NCI-H748 (cell line): ENCODE results near the gene CDK9.
"Not testable (repeated sequence)": the region's sequence is repeated elsewhere in the genome, so short reads cannot be mapped to it uniquely, and the experiment has no call there.

ENCODE experiments used
- DNase-seq: peaks from one replicate; lab custom pipeline; 2025; ENCODE audit not compliant: unreplicated experiment; lab: John Stamatoyannopoulos, UW

CDK9 gene

DNA sequence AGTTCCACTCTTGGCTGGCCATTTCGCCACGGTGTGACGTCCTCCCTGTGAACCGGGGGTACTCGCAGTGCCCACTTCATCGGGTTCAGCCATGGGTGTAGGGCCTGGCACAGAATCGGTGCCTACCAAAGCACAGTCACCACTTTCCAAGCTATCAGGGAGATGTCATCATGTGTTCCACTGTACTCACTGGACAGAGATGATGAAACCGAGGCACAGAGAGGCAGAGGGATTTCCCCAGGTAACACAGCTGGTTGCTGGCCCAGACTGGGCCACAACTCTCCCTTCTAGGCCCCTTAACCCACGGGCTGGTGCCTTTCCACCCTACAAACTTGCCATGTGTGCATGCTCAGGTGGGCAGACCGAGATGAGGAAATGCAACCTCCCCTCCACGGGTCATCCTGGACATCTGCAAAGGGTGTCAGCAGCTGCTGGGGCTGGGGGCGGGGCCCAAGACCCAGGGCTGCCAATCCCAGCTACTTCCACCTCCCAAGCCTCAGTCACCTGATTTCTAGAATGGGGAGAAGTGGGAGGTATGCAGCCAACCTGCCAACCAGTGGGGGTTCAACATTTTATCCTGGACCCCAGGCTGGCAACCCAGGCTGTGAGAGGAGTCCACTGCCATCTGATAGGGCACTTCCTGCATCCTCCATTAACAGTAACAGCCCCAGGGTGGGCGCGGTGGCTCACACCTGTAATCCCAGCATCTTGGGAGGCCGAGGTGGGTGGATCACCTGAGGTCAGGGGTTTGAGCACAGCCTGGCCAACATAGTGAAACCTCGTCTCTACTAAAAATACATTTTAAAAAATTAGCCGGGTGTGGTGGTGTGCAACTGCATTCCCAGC, 6.5 kb upstream of the CDK9 start:
- DNase-seq = no peak

DNA sequence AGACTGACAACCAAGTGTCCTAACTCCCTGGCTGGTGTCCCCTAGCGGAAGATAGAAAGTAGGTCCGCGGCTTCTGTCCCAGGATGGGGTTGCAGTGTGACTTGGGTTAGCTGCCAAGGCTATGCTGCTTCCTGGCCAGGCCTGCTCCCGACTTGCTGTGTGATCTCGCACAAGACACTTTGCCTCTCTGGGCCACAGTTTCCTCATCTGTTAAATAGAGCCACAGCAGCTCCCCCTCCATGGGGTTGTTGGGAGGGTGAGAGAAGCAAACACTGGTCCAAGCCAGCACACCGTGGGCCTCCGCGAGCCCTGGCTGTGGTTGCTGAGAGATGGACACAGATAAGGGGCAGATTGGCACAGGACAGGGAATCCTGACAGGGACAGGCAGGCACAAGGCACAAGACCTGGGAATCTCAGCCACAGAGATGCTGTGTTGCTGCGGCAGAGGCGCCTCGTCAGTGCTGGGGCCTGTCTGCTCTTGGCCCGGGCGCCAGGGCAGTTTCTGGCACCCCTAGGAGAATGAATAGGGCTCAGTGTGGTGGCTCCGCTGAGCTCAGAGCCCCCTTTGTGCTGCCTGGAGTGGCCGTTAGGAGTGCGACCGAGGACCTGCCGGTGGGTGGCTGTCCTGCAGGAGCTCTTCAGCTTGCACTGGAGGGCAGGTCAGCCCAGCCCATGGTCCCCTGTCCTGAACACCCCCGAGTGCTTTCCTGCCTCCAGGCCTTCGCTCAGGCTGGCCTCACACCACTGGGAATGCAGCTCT, 5.5 kb upstream of the CDK9 start:
- DNase-seq = no peak

DNA sequence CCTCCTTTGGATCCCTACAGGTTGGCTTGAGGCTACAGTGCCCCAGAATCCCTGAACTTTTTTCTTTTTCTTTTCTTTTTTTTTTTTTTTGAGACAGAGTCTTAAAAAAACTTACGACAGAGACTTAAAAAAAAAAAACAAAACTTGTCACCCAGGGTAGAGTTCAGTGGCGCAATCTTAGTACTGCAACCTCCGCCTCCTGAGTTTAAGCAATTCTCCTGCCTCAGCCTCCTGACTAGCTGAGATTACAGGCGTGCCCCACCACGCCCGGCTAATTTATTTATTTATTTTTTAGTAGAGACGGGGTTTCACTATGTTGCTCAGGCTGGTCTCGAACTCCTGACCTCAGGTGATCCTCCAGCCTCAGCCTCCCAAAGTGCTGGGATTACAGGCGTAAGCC, 4.9 kb upstream of the CDK9 start:
- not testable (repeated sequence) for DNase-seq

DNA sequence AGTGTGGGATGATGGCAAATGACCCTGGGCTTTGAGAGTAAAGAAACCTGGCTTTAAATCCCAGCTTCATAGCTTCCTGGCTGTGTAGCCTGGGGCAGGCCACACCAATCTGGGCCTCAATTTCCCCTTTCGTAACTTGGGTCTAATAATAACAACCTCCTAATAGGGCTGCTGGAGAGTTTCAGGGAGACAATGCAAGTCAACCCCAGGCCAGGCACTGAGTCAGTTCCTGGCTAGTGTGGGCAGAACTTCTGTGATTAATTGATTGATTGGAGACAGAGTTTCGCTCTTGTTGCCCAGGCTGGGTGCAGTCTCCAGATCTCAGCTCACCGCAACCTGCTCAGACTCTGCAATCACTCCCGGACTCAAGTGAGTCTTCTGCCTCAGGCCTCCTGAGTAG, 4.0 kb upstream of the CDK9 start:
- no peak for DNase-seq

DNA sequence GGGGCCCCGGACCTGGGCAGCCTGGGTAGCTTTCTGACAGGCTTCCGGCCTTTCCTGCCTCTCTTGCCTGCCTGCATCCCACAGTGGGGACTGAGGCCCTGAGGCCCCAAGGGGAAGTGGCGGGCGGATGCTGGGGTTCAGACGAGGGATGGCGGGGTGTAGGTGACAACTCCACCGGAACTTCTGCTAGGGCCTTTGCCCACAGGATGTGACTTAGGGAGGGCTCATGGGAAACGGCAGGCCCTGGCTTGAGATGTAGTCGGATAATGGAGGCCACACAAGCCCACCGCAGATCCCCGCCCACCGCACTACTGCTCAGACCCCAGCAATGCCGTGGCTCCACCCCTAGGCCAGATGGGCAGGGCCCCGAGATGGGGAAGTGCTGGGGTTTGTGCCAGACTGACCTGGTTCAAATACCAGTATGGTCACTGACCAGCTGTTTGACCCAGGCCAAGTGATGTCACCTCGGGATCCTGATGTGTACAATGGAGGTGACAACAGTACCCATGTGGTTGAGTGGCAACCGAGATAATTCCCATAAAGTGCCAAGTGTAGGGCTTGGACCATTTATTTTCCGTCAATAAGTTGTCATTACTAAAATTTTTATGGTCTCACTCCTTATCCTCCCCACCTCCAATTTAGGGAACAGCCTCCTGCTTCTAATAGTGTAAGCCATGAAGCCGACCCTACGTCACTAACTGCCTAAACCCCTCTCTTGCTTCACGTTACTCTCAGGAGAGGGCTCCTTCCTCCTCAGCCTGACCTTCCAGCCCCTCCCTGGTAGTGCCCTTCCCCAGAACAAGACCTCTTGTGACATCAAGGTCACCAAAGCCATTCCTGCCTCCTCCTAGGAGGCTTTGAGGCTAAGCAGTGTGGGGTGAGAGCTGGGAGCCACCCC, 2.5 kb upstream of the CDK9 start:
- DNase-seq = no peak

DNA sequence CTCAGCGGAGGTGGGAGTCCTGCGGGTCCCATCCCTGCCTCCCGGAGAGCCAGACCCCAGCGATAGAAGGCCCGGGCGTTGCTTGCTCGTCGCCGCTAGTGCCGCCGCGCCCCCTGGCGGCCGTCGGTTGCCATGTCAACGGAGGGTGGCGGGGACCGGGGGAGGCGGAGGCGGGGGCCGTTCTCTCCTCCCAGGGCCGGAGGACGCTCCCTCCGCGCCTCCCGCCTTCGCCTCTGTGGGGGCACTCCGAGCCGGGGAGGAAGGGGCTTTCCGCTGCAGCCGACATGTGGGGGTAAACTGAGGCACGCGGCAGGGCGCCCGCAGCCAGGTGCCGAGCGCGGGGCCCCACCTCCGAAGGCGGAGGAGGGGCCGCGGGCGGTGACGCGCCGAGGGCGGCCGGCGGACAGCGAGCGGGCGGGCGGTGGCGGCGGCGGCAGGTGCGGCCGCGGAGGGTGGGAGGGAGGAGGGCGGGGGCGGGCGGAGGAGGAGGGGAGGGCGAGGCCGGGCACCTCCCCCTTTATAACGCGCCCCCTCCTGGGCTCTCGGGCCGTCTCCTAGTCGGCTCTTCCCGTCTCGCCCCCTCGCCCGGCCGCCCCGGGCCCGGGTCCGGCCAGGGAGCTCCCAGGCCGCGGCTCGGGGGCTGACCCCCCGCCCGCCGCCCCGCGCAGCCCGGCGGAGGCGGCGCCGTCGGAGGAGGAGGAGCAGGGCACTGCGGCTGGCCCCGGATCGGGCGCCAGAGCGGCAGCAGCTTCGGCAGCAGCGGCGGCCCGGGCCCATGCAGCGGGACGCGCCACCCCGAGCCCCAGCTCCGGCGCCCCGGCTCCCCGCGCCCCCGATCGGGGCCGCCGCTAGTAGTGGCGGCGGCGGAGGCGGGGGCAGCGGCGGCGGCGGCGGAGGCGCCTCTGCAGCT, 556 bp upstream of the CDK9 start:
- DNase-seq = peak; percentile 89

DNA sequence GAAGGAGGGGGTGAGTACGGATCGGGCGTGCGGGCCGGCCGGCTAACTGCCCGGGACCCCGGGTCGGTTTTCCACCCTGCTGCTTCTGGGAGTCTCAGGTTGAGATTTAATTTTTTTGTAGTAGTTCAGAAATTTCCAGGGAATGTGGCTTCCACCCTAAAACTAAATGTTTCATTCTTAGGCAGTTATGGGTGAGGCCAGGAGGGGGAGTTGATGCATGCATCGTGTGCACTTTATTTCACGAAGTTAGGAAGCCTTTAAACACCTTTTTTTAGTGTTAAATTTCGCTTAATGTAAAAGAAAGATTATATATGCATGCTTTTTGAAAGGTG, 905 bp downstream of the CDK9 start:
- no peak for DNase-seq

DNA sequence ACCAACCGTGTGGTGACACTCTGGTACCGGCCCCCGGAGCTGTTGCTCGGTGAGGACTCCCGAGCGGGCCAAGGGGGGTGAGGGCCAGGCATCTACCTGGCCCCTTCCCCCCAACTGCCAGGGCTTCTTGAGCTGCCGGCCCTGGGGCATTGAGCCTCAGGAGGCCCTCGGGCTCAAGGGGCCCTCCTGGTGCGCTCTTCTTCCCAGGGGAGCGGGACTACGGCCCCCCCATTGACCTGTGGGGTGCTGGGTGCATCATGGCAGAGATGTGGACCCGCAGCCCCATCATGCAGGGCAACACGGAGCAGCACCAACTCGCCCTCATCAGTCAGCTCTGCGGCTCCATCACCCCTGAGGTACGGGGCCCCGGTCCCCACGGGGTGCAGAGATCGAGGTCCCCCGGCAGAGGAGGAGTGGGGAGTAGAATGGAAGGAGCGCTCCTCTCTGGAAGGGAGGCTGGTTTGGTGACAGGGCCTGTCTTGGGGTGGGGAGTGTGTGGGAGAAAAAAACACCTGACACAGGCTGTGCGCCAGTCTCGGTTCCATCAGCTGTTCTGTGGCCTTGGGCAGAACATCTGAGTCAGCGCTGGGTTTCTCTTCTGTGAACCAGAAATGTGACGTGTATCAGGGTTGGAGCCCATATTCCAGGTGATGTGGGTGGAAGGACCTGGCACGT, 2.6 kb downstream of the CDK9 start:
- DNase-seq = no peak

DNA sequence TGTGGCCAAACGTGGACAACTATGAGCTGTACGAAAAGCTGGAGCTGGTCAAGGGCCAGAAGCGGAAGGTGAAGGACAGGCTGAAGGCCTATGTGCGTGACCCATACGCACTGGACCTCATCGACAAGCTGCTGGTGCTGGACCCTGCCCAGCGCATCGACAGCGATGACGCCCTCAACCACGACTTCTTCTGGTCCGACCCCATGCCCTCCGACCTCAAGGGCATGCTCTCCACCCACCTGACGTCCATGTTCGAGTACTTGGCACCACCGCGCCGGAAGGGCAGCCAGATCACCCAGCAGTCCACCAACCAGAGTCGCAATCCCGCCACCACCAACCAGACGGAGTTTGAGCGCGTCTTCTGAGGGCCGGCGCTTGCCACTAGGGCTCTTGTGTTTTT, 3.3 kb downstream of the CDK9 start:
- no peak for DNase-seq

DNA sequence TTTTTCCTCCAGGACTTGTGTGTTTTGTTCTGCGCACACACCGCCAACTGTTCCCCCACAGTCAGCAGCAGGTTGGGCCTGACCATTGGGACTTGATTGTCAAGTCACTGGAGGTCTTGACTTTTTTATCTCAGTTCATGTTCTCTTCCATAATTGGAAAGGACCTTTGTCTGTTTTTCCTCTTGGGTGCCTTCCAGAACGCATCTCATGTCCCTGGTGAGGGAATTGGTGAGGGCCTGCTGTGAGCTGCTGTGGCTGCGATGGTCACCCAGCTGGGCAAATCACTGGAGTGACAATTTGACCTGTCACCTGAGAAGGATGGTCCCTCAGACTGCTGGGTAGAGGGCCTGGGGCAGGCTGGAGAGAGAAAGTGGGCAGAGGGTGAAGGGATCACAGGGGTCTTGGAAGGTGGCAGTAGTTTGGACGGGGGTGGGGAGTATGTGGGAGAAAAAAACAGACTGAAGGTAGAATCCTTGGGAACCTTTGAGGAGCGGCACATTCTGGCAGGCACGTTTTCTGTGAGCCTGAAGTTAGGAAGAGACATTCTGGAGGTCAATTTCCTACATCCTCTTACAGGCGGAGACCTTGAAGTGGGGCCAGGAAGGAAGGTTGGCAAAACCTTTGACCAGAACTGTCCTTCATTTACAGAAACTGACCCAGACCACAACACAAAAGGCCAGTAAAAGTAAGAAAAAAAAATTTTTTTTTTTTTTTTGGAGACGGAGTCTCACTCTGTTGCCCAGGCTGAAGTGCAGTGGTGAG, 4.4 kb downstream of the CDK9 start:
- no peak for DNase-seq

DNA sequence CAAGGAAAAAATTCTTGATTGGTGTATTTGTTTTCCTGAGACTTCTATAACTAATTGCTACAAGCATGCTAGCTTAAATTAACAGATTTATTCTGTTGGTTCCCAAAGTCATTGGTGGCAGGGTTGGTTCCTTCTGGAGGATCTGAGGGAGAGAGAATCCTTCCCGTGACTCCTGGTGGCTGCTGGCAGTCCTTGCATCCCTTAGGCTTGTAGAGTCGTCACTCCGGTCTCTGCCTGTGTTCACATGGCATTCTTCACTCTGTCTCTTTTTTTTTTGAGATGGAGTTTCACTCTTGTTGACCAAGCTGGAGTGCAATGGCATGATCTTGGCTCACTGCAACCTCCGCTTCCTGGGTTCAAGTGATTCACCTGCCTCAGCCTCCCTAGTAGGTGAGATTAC, 5.3 kb downstream of the CDK9 start:
- DNase-seq = no peak

DNA sequence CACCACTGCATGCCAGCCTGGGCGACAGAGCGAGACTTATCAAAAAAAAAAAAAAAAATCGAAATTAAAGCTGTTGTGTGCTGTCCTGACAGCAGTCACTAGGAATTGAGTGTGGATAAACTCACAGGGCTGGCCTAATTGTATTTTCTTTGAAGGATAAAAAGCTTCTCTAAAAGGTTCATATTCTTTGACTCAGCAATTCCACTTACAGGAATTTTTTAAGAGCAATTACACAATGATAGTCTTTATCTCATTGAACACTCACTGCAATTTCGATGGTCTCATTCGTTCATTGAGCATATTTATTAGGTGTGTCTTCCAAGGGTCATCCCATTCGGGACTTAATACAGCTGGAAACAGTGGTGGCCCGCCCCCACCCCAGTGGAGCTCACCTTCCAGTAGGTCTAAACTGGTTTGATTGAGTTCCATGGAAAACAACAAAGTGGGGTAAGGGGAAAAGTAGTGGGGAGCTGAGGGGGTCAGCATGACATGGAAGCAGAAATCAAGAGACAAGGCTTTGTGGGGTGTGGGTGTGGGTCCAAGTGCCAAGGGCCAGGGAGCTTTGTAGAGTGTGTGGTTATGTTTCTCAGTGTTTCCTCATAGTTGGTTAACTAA, 6.7 kb downstream of the CDK9 start:
- DNase-seq = no peak

DNA sequence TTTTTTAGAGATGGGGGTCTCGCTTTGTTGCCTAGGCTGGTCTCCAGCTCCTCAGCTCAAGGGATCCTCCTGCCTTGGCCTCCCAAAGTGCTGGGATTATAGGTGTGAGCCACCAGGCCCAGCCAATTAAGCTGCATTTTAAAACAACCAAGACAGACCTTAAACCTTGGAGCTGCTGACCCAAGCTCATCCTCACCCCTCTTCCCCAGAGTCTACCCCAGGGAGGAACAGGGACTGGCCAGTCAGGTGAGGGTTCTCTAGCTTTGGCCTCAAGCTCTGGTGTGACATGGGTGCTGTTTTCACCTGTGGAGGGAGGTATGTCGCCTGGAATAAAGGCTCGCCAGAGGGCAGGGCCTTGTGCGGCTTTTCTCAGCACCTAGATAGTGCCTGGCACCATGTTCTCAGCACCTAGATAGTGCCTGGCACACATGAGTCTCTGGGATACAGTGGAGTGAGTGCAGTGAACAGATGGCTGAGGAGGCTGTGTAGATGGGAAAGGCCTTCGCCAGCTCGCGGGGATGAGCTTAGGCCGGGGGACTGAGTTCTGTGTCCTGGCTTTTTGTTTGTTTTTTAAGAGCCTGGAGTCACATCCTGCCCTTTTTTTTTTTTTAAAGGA, 7.4 kb downstream of the CDK9 start:
- DNase-seq = no peak

DNA sequence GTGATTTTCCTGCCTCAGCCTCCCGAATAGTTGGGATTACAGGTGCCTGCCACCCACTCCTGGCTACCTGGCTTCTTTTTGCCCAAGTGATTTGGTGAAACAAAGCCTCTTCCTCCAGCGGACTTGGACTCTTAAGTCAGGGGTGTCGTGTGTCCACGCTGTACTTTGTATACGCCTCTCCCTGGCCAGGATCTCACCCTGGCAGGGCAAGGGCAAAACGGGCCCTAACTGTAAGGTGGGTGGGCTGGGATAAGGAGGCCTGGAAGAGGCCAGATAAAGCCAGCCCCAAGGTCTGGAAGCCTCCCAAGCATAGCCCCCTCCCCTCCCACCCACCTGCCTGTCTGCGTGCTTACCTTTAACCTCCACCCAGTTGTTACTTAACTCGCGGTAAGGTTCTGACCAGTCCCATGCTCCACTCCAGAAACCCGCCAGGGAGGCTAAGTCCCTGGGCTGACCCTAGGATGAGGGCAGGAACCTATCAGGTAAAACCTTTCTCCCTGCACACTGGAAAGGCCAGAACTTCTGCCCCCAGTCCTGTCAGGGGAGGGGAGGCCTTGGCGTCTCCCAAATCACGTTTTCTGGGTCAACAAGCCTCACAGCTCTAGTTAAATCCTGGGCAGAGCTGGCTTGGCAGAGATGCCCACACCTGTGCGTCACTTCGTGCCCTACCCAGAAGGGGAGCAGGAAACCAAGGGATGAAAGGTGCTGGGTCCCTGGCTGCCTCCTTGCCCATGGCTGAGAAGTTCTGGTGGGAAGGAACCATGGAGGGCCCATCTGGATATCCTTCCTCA, 8.4 kb downstream of the CDK9 start:
- no peak for DNase-seq

DNA sequence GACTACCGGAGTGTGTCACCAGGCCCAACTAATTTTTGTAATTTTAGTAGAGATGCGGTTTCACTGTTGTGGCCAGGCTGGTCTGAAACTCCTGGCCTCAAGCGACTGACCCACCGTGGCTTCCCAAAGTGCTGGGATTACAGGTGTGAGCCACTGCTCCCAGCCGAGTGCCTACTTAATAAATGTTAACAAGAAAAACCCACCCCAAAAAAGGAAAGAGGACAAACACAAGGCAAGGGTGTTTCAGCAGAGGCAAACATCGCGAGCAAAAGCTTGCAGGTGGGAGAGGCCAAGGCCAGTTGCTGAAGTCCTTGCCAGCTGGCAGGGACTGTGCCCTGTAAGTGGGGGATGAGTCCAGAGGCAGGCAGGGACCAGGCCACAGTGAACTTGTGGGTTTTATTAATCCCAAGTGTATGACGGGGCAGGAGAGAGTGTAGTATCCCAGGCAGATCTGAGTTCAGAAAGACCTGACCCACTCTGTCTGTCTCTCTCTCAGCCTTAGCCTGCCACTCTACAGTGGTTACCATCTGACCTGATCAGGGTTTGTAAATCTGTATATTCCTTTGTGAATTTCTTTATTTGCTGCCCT, 10.5 kb downstream of the CDK9 start:
- no peak for DNase-seq

DNA sequence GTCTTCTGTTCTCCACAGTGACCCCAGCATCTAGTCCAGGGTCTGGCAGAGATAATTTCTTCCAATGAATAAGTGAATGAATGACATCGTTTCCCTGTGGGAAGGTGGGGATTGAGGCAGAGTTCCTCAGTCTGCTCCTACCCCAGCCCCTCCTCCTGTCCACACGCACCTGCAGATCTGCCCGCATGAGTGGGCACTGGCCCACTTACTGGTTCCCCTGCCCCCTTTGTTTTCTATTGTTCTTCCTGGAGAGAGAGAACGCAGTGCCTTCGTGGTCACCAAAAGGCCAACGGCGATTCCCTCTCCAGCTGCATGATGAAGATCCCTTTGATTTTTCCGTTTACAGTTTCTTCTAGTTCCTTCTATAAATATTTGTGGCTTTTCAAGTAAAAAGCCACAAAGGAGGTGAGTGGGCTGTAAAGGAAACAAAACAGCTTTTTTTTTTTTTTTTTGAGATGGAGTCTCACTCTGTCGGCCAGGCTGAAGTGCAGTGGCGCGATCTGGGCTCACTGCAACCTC, 11.1 kb downstream of the CDK9 start:
- peak; percentile 21 for DNase-seq

DNA sequence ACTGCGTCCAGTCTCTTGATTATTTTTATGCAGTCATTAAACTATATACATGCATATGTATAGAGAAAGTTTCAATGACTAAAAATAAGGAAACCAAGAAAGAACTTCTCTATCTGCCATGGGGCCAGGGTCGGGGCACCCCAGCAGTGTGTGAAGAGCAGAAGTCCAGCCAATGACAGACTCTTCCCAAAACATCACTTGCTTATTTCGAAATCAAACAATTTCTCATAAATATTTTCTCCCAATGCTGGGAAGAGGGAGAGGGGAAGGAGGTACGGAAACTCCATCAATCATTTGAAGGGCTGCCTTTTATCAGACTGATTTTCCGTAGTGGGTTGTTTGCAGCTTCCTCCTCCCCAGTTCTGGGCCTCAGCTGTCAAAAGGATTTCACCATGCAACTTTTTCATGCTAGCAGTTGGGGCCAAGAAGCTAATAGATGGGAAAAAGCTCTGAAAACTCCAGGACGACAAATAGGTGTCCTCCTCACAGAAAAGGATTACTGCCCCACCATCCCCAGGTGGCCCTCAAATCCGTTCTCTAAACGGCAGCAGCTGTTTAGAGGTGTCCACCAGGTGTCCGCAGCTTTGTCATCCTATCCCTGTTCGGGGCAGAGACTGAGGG, 16.2 kb downstream of the CDK9 start:
- DNase-seq = no peak
